ENCODE measurements around the gene EIF4A2.

DNA sequence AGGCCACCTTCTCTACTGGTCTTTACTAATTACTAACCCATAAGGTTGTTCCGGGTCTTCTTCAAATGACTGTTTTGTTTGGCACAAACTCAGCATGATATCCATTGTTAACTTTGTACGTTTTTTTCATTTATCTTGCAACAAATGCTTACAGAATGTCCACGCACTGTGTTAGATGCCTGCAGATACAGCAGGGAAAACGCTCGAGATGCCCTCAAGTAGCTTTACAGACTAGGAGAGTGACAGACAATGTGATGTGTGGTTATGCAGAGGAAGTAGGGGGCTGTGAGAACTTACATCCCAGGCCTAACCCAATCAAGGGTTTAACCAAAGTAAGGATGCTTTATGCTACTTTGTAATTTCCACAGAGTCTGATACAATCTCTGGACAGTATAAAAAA lies 23.9 kb downstream of the EIF4A2 start:
- TF ChIP-seq CTCF (IDR thresholded peaks at IDR 0.05) = no peak
- no peak for TF ChIP-seq EZH2 (IDR thresholded peaks at IDR 0.05)

All from neural progenitor cell (in vitro differentiated cells).